ENCODE measurements around the gene HIGD2A.

Gene HIGD2A

GRCh38 chr5:176410486-176411180, 22.1 kb downstream of the HIGD2A start:
- H3K27ac Mint-ChIP-seq, result no peak overlapping the region
- H3K36me3 Mint-ChIP-seq, result peaks cover 6% of the 10 kb centered on the region
- peaks cover 30% of the 10 kb centered on the region for H3K4me1 Mint-ChIP-seq
- CTCF ChIA-PET, result no interaction called here
- no peaks in the 10 kb centered on the region for H3K9me3 Mint-ChIP-seq
- no peak overlapping the region for H3K4me3 Mint-ChIP-seq
- DNase-seq, result no peak
- no peaks in the 10 kb centered on the region for H3K27me3 Mint-ChIP-seq

DNA sequence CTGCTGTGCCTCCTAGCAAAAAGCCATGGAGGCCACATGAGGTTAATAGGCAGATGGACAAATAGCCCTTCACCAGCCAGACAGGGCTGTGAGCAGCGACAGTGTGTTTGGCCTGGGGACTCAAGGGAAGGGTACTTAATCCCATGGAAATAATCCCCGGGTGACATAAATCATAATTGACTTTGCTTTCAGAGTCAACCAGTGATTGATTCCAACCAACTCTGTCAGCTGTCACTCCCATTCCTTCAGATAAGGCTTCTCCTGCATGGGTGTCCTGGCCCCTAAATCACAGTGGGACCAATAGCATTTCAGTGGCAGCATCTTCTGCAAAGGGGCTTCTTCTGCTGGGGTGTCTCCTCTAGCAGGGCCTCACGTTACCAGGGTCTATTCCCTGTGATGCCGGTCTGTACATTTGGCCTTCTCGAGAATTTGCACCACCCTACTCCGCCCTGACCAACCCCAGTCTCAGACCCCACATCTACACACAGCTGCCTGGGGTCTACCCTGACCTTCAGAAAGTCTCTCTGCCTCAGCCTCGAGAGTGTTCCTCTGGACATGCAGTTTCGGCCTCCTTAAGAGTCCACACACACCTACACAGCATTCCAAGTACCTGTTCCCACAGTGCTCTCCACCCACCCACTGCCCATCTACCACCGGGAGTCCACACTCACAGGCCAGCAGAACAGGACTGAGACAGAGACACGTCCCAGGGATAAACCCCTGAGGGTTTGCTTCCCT, 24.1 kb downstream of the HIGD2A start:
- H3K27ac Mint-ChIP-seq, result no peak overlapping the region
- H3K4me1 Mint-ChIP-seq, result peaks cover 38% of the 10 kb centered on the region
- H3K27me3 Mint-ChIP-seq, result peaks cover 3% of the 10 kb centered on the region
- no peak for DNase-seq
- no peaks in the 10 kb centered on the region for H3K9me3 Mint-ChIP-seq
- CTCF ChIA-PET, result interaction anchor here (0.6 kb wide), 1 partner anchor 50 kb away, joined by 3 read pairs; no protein-coding TSS in a partner anchor
- peaks cover 6% of the 10 kb centered on the region for H3K36me3 Mint-ChIP-seq
- H3K4me3 Mint-ChIP-seq, result no peak overlapping the region

GRCh38 chr5:176413255-176413565, 24.7 kb downstream of the HIGD2A start:
- CTCF ChIA-PET, result interaction anchor here (0.6 kb wide), 1 partner anchor 51 kb away, joined by 3 read pairs; no protein-coding TSS in a partner anchor
- Mint-ChIP-seq H3K4me3 (no peak overlapping the region), H3K4me1 (peaks cover 38% of the 10 kb centered on the region)

DNA sequence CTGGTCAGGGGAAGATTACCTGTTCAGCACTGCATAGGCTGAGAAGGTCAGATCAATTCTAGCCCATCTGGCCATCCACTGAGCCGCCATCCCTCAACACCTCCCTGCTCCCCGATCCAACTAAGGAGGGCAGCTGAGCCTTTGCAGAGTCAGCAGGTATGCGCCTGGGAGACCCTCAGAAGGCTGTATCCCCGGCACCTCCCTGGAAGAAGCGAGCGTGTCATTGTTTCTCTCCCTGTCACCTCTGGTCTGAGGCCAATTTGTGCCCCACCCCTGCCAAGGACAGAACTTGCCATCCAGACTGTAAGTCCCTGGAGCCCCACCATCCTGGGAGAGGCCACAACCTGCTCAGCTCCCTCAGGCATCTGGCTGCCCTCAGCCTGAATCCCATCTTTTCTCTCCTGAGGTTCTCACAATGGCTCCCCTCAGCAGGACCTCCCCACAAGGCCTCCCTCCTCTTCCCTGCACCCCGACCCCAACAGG, 25.2 kb downstream of the HIGD2A start:
- Mint-ChIP-seq H3K9me3 (no peaks in the 10 kb centered on the region), H3K27me3 (peaks cover 10% of the 10 kb centered on the region), H3K4me3 (no peak overlapping the region), H3K4me1 (peaks cover 38% of the 10 kb centered on the region), H3K27ac (no peak overlapping the region), H3K36me3 (peaks cover 6% of the 10 kb centered on the region)
- no peak for DNase-seq
- CTCF ChIA-PET, result interaction anchor here (0.6 kb wide), 1 partner anchor 51 kb away, joined by 3 read pairs; no protein-coding TSS in a partner anchor

More at GRCh38 chr5:176413255-176413565, 24.7 kb downstream of the HIGD2A start:
- Mint-ChIP-seq H3K9me3 (no peaks in the 10 kb centered on the region), H3K27ac (no peak overlapping the region), H3K27me3 (peaks cover 6% of the 10 kb centered on the region), H3K36me3 (peaks cover 6% of the 10 kb centered on the region)
- no peak for DNase-seq

- H3K27ac Mint-ChIP-seq, result peak overlapping the region; percentile 19
- H3K4me3 Mint-ChIP-seq, result peak overlapping the region; percentile 80
- peaks cover 5% of the 10 kb centered on the region for H3K36me3 Mint-ChIP-seq
- peaks cover 10% of the 10 kb centered on the region for H3K27me3 Mint-ChIP-seq
- no peak for DNase-seq
- H3K4me1 Mint-ChIP-seq, result peaks cover 38% of the 10 kb centered on the region
- H3K9me3 Mint-ChIP-seq, result no peaks in the 10 kb centered on the region
- CTCF ChIA-PET, result interaction anchor here (1.0 kb wide), 1 partner anchor 121 kb away, joined by 3 read pairs; no protein-coding TSS in a partner anchor
These were observed 26.2 kb downstream of the HIGD2A start for GRCh38 chr5:176414704-176415103.

DNA sequence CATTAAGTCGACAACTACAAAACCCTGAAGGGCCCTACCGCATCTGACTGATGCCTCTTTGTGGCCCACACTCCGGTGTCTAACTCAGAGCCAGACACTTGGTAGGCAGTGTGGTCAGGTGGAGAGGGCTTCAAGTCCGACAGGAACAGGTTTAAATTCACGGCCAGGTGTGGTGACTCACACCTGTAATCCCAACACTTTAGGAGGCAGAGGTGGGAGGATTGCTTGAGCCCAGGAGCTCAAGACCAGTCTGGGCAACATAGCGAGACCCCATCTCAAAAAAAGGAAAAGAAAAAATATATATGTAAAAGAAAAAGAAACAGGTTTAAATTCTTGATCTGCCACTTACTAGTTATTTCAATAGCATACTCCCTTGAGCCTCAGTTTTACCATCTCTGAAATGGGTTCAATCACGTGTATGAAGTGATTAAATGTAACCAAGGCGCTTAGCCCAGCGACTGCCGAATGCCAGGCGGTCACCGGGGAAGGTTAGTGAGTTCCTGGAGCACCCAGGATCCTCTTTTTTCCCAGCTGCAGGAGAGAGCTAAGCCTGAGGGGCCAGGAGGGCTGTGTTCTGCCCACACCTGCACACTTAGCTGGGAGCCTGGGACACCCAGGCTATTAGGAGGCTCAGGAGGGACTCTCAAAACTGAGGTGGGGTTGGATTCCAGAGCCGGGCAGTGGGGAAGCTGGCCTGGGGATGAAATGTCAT, 26.8 kb downstream of the HIGD2A start:
- CTCF ChIA-PET, result interaction anchor here (0.7 to 3.7 kb wide), 13 partner anchors 8 to 244 kb away, joined by 3 to 27 read pairs (median 8); partner anchors contain the start of genes FAF2 and KIAA1191
- no peaks in the 10 kb centered on the region for H3K36me3 Mint-ChIP-seq
- peak overlapping the region; percentile 80 for H3K4me3 Mint-ChIP-seq
- peaks cover 16% of the 10 kb centered on the region for H3K27me3 Mint-ChIP-seq
- H3K27ac Mint-ChIP-seq, result peak overlapping the region; percentile 81
- no peak for DNase-seq
- H3K4me1 Mint-ChIP-seq, result peaks cover 38% of the 10 kb centered on the region
- no peaks in the 10 kb centered on the region for H3K9me3 Mint-ChIP-seq

DNA sequence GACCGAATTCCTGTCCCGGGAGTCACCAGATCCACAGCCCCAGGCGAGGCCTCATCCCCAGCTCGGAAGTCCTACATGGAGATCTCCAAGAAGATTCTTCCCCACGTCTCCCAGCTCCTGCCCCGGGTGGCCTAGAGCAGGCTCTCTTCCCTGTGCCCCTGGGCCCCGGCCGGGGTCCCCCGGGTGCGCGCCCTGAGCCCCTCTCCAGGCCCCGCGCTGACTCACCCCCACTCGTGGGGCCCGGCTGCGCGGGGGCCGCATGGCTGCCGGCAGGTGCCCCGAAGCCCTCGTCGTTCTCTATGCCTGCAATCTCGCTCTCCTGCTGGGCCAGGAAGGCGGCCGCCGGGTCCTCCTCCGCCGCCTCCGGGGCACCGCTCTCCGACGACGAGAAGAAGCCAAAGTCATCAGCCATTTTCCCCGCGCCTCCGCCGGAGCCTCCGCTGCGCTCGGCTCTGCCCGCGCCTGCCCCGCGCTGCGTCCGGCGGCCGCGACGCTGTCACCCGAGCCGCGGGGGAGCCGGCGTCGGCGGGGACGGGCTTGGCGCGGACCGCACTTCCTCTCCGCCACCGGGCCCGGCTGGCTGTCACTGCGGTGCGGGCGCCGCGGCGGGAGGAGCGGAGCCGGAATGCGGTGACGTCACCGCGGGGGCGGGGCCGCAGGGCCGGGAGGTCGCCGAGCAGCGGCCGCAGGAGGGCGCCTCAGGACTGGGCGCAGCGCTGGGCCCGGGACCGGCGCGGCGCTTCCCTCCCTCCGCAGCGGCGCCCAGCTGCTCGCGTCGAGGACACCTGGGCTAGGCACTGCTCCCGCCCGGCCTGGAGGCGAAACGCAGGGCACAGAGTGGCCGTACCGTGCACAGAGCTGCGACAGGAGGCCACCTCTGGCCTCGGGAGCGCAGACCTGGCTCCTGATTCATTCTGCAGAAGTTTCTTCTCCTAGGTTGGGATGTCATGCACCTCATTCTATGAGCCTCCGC, 27.7 kb downstream of the HIGD2A start, which contains the start of gene CLTB:
Gene CLTB, minus strand, starts transcription at position 588 of the 973 bp plus-strand sequence. Its CDS starts 176 bp downstream, at position 412.
- peak; percentile 90 for DNase-seq
- Mint-ChIP-seq H3K4me1 (peaks cover 38% of the 10 kb centered on the region), H3K27ac (peak within 1 kb of the TSS; percentile 81), H3K27me3 (peaks cover 21% of the 10 kb centered on the region), H3K4me3 (peak within 1 kb of the TSS; percentile 80), H3K36me3 (no peaks in the 10 kb centered on the region), H3K9me3 (peaks cover 2% of the 10 kb centered on the region)
- CTCF ChIA-PET, result interaction anchor here (0.5 to 3.7 kb wide), 28 partner anchors 9 to 686 kb away, joined by 3 to 27 read pairs (median 4); partner anchors contain the start of genes FAF2 and KIAA1191

DNA sequence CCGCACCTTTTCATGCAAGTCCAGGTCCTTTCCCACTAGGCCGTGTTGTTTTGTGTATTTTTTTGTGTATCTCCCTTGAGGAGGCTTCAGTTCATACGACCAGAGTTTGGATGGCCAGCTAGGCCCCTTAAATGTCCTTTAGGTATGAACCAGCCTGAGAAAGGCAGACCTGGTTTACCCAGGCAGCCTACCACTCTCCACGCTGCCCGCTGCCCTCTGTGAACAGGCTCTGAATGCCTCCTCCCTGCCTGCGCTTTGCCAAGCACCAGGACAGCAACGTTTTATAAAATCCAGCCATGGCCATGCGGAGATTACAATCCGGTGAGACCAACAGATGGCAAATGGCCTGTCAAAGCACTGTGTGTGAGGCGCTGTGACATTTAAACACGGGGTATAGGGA, 28.4 kb downstream of the HIGD2A start:
- DNase-seq, result no peak
- peaks cover 28% of the 10 kb centered on the region for H3K27me3 Mint-ChIP-seq
- no peaks in the 10 kb centered on the region for H3K36me3 Mint-ChIP-seq
- H3K9me3 Mint-ChIP-seq, result peaks cover 5% of the 10 kb centered on the region
- H3K4me1 Mint-ChIP-seq, result peaks cover 38% of the 10 kb centered on the region
- peak overlapping the region; percentile 72 for H3K4me3 Mint-ChIP-seq
- CTCF ChIA-PET, result interaction anchor here (0.5 to 3.7 kb wide), 22 partner anchors 10 to 687 kb away, joined by 3 to 27 read pairs (median 4); partner anchors contain the start of gene FAF2
- H3K27ac Mint-ChIP-seq, result no peak overlapping the region

DNA sequence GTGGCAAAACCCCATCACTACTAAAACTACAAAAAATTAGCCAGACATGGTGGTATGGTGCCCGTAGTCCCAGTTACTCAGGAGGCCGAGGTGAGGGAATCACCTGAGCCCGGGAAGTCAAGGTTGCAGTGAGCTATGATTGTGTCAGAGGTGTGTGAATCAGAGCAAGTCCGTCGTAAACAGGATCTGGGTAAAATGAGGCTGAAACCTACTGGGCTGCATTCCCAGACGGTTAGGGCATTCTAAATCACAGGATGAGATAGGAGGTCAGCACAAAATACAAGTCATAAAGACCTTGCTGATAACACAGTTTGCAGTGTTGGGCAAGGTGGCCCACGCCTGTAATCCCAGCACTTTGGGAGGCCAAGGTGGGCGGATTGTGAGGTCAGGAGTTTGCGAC, 29.7 kb downstream of the HIGD2A start:
- peaks cover 5% of the 10 kb centered on the region for H3K9me3 Mint-ChIP-seq
- H3K36me3 Mint-ChIP-seq, result no peaks in the 10 kb centered on the region
- no peak for DNase-seq
- H3K27ac Mint-ChIP-seq, result no peak overlapping the region
- H3K27me3 Mint-ChIP-seq, result peaks cover 30% of the 10 kb centered on the region
- CTCF ChIA-PET, result interaction anchor here (0.9 to 3.7 kb wide), 5 partner anchors 116 to 243 kb away, joined by 3 to 27 read pairs (median 14); no protein-coding TSS in a partner anchor
- H3K4me3 Mint-ChIP-seq, result no peak overlapping the region
- peaks cover 30% of the 10 kb centered on the region for H3K4me1 Mint-ChIP-seq

DNA sequence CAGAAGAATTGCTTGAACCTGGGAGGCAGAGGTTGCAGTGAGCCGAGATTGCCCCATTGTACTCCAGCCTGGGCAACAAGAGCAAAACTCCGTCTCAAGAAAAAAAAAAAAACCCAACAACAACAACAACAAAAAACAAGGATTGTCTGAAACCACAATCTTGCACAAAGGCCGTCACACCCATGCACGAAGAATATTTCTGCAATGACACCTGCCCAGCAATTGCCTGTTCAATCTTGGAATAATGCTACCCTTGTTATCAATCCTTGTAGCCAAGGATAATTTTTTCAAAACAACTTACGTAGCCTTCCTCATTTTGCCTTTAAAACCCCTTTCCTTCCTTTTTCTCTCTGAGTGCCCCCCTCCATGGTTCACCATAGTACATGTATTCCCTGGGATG, 31.5 kb downstream of the HIGD2A start:
- CTCF ChIA-PET, result no interaction called here
- H3K27ac Mint-ChIP-seq, result no peak overlapping the region
- peaks cover 39% of the 10 kb centered on the region for H3K27me3 Mint-ChIP-seq

DNA sequence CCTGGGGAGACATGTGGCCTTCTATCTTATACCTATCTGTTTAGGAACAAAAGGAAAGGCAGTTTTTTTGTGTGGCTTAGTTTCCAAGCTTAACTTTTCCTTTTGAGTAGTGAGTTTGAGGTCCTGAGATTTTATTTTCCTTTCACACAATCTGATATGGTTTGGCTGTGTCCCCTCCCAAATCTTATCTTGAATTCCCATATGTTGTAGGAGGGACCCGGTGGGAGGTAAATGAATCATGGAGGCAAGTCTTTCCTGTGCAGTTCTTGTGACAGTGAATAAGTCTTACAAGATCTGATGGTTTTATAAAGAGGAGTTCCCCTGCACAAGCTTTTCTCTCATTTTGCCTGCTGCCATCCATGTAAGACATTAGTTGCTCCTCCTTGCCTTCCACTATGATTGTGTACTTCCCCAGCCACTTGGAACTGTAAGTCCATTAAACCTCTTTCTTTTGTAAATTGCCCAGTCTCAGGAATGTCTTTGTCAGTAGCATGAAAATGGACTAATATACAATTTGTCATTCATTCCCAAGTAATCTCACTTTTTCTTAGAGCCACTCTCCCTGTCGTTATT, 32.5 kb downstream of the HIGD2A start:
- no peak for DNase-seq
- H3K4me3 Mint-ChIP-seq, result no peak overlapping the region
- no peak overlapping the region for H3K27ac Mint-ChIP-seq
- H3K4me1 Mint-ChIP-seq, result peaks cover 7% of the 10 kb centered on the region
- H3K36me3 Mint-ChIP-seq, result peaks cover 2% of the 10 kb centered on the region
- CTCF ChIA-PET, result interaction anchor here (1.3 kb wide), 1 partner anchor 27 kb away, joined by 3 read pairs; no protein-coding TSS in a partner anchor
- H3K9me3 Mint-ChIP-seq, result peaks cover 7% of the 10 kb centered on the region
- H3K27me3 Mint-ChIP-seq, result peaks cover 39% of the 10 kb centered on the region

More for the DNA sequence above, 31.5 kb downstream of the HIGD2A start:
- no peak for DNase-seq
- H3K4me1 Mint-ChIP-seq, result peaks cover 13% of the 10 kb centered on the region
- no peaks in the 10 kb centered on the region for H3K36me3 Mint-ChIP-seq
- H3K4me3 Mint-ChIP-seq, result no peak overlapping the region
- peaks cover 5% of the 10 kb centered on the region for H3K9me3 Mint-ChIP-seq

DNA sequence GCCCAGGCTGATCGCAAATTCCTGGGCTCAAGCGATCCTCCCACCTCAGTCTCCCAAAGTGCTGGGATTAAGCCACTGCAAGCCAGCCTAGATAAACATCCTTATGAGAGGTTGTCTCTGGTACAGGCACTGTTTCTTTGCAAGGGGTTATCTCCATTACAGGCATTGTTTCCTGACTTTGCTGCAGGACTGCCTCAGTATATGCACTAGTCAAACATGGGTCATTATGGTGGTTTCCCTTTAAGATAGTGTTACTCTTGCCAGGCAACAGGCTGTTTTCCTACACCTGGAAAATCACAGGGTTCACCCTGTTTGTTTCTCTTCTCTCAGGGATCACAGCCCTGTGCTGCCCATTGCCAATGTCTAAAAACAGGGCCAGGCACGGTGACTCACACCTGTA, 35.6 kb downstream of the HIGD2A start:
- no peak overlapping the region for H3K27ac Mint-ChIP-seq
- H3K4me1 Mint-ChIP-seq, result peaks cover 5% of the 10 kb centered on the region
- CTCF ChIA-PET, result no interaction called here
- H3K36me3 Mint-ChIP-seq, result peaks cover 2% of the 10 kb centered on the region
- DNase-seq, result no peak
- peaks cover 7% of the 10 kb centered on the region for H3K9me3 Mint-ChIP-seq
- H3K4me3 Mint-ChIP-seq, result no peak overlapping the region
- H3K27me3 Mint-ChIP-seq, result peaks cover 41% of the 10 kb centered on the region

DNA sequence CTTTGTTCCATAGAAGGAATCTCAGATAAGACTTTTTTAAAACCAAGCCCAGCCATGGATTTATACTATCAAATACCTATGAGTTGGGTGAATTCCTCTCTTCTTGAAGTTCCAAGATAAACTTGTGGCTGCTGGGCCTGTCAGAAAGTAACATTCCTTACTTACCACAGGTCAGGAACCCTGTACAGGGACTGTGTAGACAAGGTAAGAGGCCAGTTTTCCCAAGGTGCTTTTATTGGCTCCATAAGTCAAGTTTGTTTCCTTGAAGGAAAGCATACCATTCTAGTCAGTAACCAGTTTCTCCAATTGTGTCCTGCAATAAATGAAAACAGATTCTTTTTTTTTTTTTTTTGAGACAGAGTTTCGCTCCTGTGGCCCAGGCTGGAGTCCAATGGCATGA, 36.6 kb downstream of the HIGD2A start:
- DNase-seq, result no peak
- CTCF ChIA-PET, result no interaction called here
- Mint-ChIP-seq H3K27ac (no peak overlapping the region), H3K9me3 (peaks cover 7% of the 10 kb centered on the region), H3K4me1 (peaks cover 5% of the 10 kb centered on the region), H3K36me3 (peaks cover 2% of the 10 kb centered on the region), H3K27me3 (peaks cover 40% of the 10 kb centered on the region), H3K4me3 (no peak overlapping the region)

All from activated naive CD4-positive, alpha-beta T cell treated with anti-CD3 and anti-CD28 coated beads, Interleukin-2, amount 10 ng/mL, durations not matched to agents 7 days and 5 days (primary cell).